Tibial artery (tissue), 4 donors: ENCODE measurements around the gene PLCG2.
"Not testable (repeated sequence)": the region's sequence is repeated elsewhere in the genome, so short reads cannot be mapped to it uniquely, and the experiment has no call there.

Experiments used
- DNase-seq, 2 donors: peaks; one replicate each; pipeline ENCODE4 v3.0.0-alpha.2; 2019
- H3K27ac ChIP-seq, 2 donors: fragments of 200-600 bp; sonication (generic) in 1 of 2; 1 replicate in 1 of 2; 2 replicates in 1 of 2; pipeline ENCODE4 v1.5.1; 2018 to 2019; ENCODE audit warnings: mild to moderate bottlenecking in 1 of 2
- H3K27me3 ChIP-seq, 2 donors: fragments of 200-600 bp; sonication (generic) in 1 of 2; one replicate each; pipeline versions ENCODE4 v1.5.1 to v1.6.0; 2016 to 2019
- H3K36me3 ChIP-seq, 3 donors: fragments of 200-600 bp; sonication (generic) in 2 of 3; one replicate each; pipeline ENCODE4 v1.5.1; 2016 to 2019; ENCODE audit warnings: mild to moderate bottlenecking in 2 of 3
- H3K4me1 ChIP-seq, 4 donors: fragments of 200-600 bp; sonication (generic) in 2 of 4; 1 replicate in 3 of 4; 2 replicates in 1 of 4; pipeline ENCODE4 v1.5.1; 2016 to 2019
- H3K4me3 ChIP-seq, 2 donors: fragments of 200-600 bp; sonication (generic) in 1 of 2; 1 replicate in 1 of 2; 2 replicates in 1 of 2; pipeline ENCODE4 v1.5.1; 2018 to 2019; ENCODE audit warnings: mild to moderate bottlenecking in 2 of 2
- H3K9me3 ChIP-seq, 3 donors: fragments of 200-600 bp; sonication (generic) in 1 of 3; one replicate each; pipeline ENCODE4 v1.5.1; 2016 to 2019
- intact Hi-C: fragments of 100-400 bp; cut with DNase I; formaldehyde crosslinking; loops from one replicate; pipeline ENCODE4 v1.15.0; 2023; ENCODE audit warnings: low total_unique reads
- TF ChIP-seq, protein P1 (sequence below), 2 experiments: fragments of 200-600 bp in 1 of 2; fragments of 450-650 bp in 1 of 2; IDR thresholded peaks; one replicate each; pipeline ENCODE4 v1.5.1; 2017 to 2019; ENCODE audit warnings: antibody characterized with exemption in 2 of 2, mild to moderate bottlenecking in 1 of 2, moderate library complexity in 1 of 2

PLCG2 gene

GRCh38 chr16:82004601-82005000 lies 225.5 kb downstream of the PLCG2 start:
- intact Hi-C loops, result no loop called here
- Histone ChIP-seq H3K27ac (no peak overlapping the region), H3K36me3 (peaks cover 0 to 5% (median 0%) of the 10 kb centered on the region in 3 donors), H3K9me3 (peaks cover 0 to 8% (median 5%) of the 10 kb centered on the region in 3 donors), H3K4me1 (no peaks in the 10 kb centered on the region), H3K4me3 (no peak overlapping the region), H3K27me3 (no peaks in the 10 kb centered on the region)
- TF ChIP-seq, protein P1, sequence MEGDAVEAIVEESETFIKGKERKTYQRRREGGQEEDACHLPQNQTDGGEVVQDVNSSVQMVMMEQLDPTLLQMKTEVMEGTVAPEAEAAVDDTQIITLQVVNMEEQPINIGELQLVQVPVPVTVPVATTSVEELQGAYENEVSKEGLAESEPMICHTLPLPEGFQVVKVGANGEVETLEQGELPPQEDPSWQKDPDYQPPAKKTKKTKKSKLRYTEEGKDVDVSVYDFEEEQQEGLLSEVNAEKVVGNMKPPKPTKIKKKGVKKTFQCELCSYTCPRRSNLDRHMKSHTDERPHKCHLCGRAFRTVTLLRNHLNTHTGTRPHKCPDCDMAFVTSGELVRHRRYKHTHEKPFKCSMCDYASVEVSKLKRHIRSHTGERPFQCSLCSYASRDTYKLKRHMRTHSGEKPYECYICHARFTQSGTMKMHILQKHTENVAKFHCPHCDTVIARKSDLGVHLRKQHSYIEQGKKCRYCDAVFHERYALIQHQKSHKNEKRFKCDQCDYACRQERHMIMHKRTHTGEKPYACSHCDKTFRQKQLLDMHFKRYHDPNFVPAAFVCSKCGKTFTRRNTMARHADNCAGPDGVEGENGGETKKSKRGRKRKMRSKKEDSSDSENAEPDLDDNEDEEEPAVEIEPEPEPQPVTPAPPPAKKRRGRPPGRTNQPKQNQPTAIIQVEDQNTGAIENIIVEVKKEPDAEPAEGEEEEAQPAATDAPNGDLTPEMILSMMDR (IDR thresholded peaks at IDR 0.05), result no peak
- DNase-seq, result no peak

DNA sequence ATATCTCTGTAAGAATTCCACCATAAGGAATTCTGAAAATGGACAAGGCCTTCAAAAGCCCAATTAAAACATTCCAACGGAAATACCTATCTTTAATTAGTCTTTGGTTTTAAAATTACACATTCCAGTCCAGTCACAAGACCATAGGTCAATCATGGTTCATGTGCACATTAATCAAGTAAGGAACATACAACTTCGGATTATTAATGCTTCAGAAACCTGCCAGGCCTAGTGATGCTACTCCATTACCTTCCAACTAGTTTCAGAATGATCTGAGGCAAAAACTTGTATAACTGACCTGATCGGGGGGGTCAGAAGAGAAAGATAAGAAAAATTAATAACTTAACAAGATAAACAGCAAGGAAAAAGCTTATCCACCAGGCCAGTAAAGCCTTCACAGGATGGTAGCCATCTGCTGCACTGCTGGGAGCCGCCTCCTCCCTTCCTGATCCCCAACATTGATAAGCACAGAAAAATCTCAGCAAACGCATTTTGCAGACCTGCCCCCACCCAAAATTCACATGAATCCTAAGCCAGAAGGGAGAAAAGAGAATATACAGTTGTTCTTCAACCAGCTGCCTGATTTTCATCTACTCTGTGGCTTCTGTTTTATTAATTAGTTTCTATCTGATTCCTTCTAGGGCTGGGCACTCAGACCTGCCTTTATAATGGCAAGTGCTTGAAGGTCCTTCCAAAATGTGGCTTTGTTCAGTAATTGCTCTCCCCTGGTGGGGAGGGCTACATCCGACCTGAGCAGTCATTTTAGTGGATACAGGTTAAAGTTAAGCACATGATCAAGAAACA lies 226.1 kb downstream of the PLCG2 start:
- intact Hi-C loops, result no loop called here
- TF ChIP-seq, protein P1 (IDR thresholded peaks at IDR 0.05), result no peak
- no peaks in the 10 kb centered on the region for H3K36me3 ChIP-seq
- DNase-seq, result no peak
- H3K9me3 ChIP-seq, result peaks cover 0 to 8% (median 5%) of the 10 kb centered on the region in 3 donors
- H3K27ac ChIP-seq, result no peak overlapping the region
- no peak overlapping the region for H3K4me3 ChIP-seq
- no peaks in the 10 kb centered on the region for H3K4me1 ChIP-seq
- no peaks in the 10 kb centered on the region for H3K27me3 ChIP-seq

DNA sequence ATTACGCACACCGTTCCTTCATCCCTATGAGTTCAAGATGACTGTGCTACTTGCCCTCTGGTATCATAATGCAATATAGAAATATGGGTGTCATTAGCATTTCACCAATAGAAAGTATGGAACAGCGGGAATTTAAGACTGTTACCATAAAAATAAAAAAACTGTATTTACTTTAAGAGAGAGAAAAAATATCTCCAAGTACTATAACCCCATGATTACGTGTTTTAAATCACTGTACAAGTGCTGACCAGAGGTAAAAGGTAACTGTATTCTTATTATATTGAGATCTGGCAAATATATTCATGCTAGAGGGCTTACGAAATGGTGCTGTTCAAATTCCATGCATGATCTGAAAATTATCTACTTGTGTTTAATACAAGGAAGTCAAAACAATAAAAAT lies 226.9 kb downstream of the PLCG2 start:
- Histone ChIP-seq H3K4me3 (no peak overlapping the region), H3K27ac (no peak overlapping the region), H3K27me3 (no peaks in the 10 kb centered on the region), H3K36me3 (no peaks in the 10 kb centered on the region), H3K9me3 (peaks cover 0 to 8% (median 5%) of the 10 kb centered on the region in 3 donors), H3K4me1 (no peaks in the 10 kb centered on the region)
- TF ChIP-seq, protein P1 (IDR thresholded peaks at IDR 0.05), result no peak
- DNase-seq, result no peak
- intact Hi-C loops, result no loop called here

- no peak overlapping the region for H3K4me3 ChIP-seq
- H3K27ac ChIP-seq, result no peak overlapping the region
- H3K4me1 ChIP-seq, result no peaks in the 10 kb centered on the region
- H3K9me3 ChIP-seq, result peaks cover 0 to 8% (median 5%) of the 10 kb centered on the region in 3 donors
- no peaks in the 10 kb centered on the region for H3K36me3 ChIP-seq
- peaks cover 0 to 6% of the 10 kb centered on the region in 2 donors for H3K27me3 ChIP-seq
- TF ChIP-seq, protein P1 (IDR thresholded peaks at IDR 0.05), result no peak
- intact Hi-C loops, result no loop called here
- DNase-seq, result no peak
Observed at GRCh38 chr16:82007189-82007588, 228.1 kb downstream of the PLCG2 start.

GRCh38 chr16:82008957-82009592 lies 230.0 kb downstream of the PLCG2 start:
- H3K9me3 ChIP-seq, result peaks cover 0 to 8% (median 5%) of the 10 kb centered on the region in 3 donors

GRCh38 chr16:82009789-82010188 lies 230.7 kb downstream of the PLCG2 start:
- H3K4me3 ChIP-seq, H3K36me3 ChIP-seq, H3K27ac ChIP-seq, H3K9me3 ChIP-seq, DNase-seq, H3K4me1 ChIP-seq, intact Hi-C loops, H3K27me3 ChIP-seq: not testable (repeated sequence)

More at GRCh38 chr16:82008957-82009592, 230.0 kb downstream of the PLCG2 start:
- H3K27me3 ChIP-seq, result peaks cover 0 to 6% of the 10 kb centered on the region in 2 donors
- H3K27ac ChIP-seq, result no peak overlapping the region
- H3K36me3 ChIP-seq, result no peaks in the 10 kb centered on the region
- no peaks in the 10 kb centered on the region for H3K4me1 ChIP-seq
- intact Hi-C loops, result no loop called here
- TF ChIP-seq, protein P1 (IDR thresholded peaks at IDR 0.05), result no peak
- DNase-seq, result no peak
- no peak overlapping the region for H3K4me3 ChIP-seq
